Endothelial cell (in vitro differentiated cells): ENCODE data around the gene ASAP2. TPM values are rescaled to one million over a fixed set of nuclear protein-coding genes. Genes with fewer than 3 reads are reported as not detected.

Source experiments
- DNase-seq: peaks from one replicate; pipeline ENCODE4 v3.0.0; 2021; ENCODE audit warnings: low spot score
- H3K27ac Mint-ChIP-seq: one replicate; pipeline ENCODE4 v1.8.0; 2021; ENCODE audit warnings: mixed read lengths, inconsistent platforms; ENCODE audit not compliant: unreplicated experiment
- H3K27me3 Mint-ChIP-seq: one replicate; pipeline ENCODE4 v1.8.0; 2021; ENCODE audit warnings: mild to moderate bottlenecking, moderate library complexity, mixed read lengths, inconsistent platforms; ENCODE audit not compliant: unreplicated experiment
- H3K36me3 Mint-ChIP-seq: one replicate; pipeline ENCODE4 v1.8.0; 2021; ENCODE audit warnings: mild to moderate bottlenecking, low read depth, mixed read lengths, inconsistent platforms; ENCODE audit not compliant: unreplicated experiment
- H3K4me1 Mint-ChIP-seq: one replicate; pipeline ENCODE4 v1.8.0; 2021; ENCODE audit warnings: mild to moderate bottlenecking, mixed read lengths, inconsistent platforms; ENCODE audit not compliant: unreplicated experiment
- H3K4me3 Mint-ChIP-seq: one replicate; pipeline ENCODE4 v1.8.0; 2021; ENCODE audit warnings: mild to moderate bottlenecking, mixed read lengths, inconsistent platforms; ENCODE audit not compliant: unreplicated experiment
- H3K9me3 Mint-ChIP-seq: one replicate; pipeline ENCODE4 v1.8.0; 2021; ENCODE audit warnings: mixed read lengths, inconsistent platforms; ENCODE audit not compliant: unreplicated experiment
- CTCF ChIP-seq: fragments of 200-600 bp; sonication (generic); IDR thresholded peaks from one replicate; pipeline ENCODE4 v1.5.0; 2021; ENCODE audit warnings: antibody characterized with exemption; ENCODE audit not compliant: unreplicated experiment
- total RNA-seq: library from RNA; stranded (reverse); fragmentation: NEBNext Ultra II Directional; extraction: Animal tissue kit (Norgen Biotek cat#: 25700); gene quantifications from one replicate; pipeline ENCODE4 v1.2.1, GENCODE V29; 2021; ENCODE audit not compliant: unreplicated experiment

Gene ASAP2
- total RNA-seq, 1 donor from 2014 or later = 31.8 TPM

- Mint-ChIP-seq H3K36me3 (peaks cover 4% of the 10 kb centered on the region), H3K27ac (no peak overlapping the region), H3K27me3 (no peaks in the 10 kb centered on the region), H3K9me3 (no peaks in the 10 kb centered on the region), H3K4me3 (no peak overlapping the region), H3K4me1 (peaks cover 16% of the 10 kb centered on the region)
- no peak for TF ChIP-seq CTCF
- DNase-seq = no peak
Measured at GRCh38 chr2:9243357-9243756, 36.7 kb downstream of the ASAP2 start.

- Mint-ChIP-seq H3K27ac (no peak overlapping the region), H3K4me3 (no peak overlapping the region)
- no peak for DNase-seq
Measured at GRCh38 chr2:9244985-9245544, 38.5 kb downstream of the ASAP2 start.

GRCh38 chr2:9247177-9247576, 40.6 kb downstream of the ASAP2 start:
- H3K4me1 Mint-ChIP-seq = peaks cover 30% of the 10 kb centered on the region
- H3K27me3 Mint-ChIP-seq = peaks cover 6% of the 10 kb centered on the region
- no peaks in the 10 kb centered on the region for H3K36me3 Mint-ChIP-seq
- H3K27ac Mint-ChIP-seq = no peak overlapping the region
- TF ChIP-seq CTCF = no peak
- H3K4me3 Mint-ChIP-seq = no peak overlapping the region
- H3K9me3 Mint-ChIP-seq = no peaks in the 10 kb centered on the region
- DNase-seq = no peak

More at GRCh38 chr2:9244985-9245544, 38.5 kb downstream of the ASAP2 start:
- H3K4me1 Mint-ChIP-seq = peaks cover 18% of the 10 kb centered on the region
- H3K9me3 Mint-ChIP-seq = no peaks in the 10 kb centered on the region
- H3K27me3 Mint-ChIP-seq = peaks cover 2% of the 10 kb centered on the region
- H3K36me3 Mint-ChIP-seq = no peaks in the 10 kb centered on the region
- no peak for TF ChIP-seq CTCF

GRCh38 chr2:9247786-9248185, 41.2 kb downstream of the ASAP2 start:
- Mint-ChIP-seq H3K36me3 (no peaks in the 10 kb centered on the region), H3K4me1 (peaks cover 30% of the 10 kb centered on the region), H3K27me3 (peaks cover 6% of the 10 kb centered on the region), H3K4me3 (no peak overlapping the region), H3K9me3 (no peaks in the 10 kb centered on the region), H3K27ac (no peak overlapping the region)
- no peak for DNase-seq
- TF ChIP-seq CTCF = no peak

- Mint-ChIP-seq H3K27me3 (peaks cover 6% of the 10 kb centered on the region), H3K36me3 (no peaks in the 10 kb centered on the region), H3K27ac (no peak overlapping the region), H3K9me3 (no peaks in the 10 kb centered on the region), H3K4me3 (no peak overlapping the region), H3K4me1 (peaks cover 30% of the 10 kb centered on the region)
- no peak for DNase-seq
- TF ChIP-seq CTCF = no peak
Measured at GRCh38 chr2:9248363-9248762, 41.8 kb downstream of the ASAP2 start.
